GM21367 (cell line): ENCODE measurements around the gene CFAP57.

Source experiments
- ATAC-seq: cut with Tn5 transposase; IDR thresholded peaks from one replicate; pipeline ENCODE4 v1.9.1; 2021; ENCODE audit not compliant: unreplicated experiment

CFAP57 gene

GRCh38 chr1:43293896-43294760, 122.0 kb downstream of the CFAP57 start:
- ATAC-seq: no peak

GRCh38 chr1:43294761-43295160, 122.6 kb downstream of the CFAP57 start:
- ATAC-seq: no peak

GRCh38 chr1:43296207-43296606, 124.1 kb downstream of the CFAP57 start:
- ATAC-seq: no peak

GRCh38 chr1:43298055-43298454, 125.9 kb downstream of the CFAP57 start:
- no peak for ATAC-seq

- ATAC-seq: no peak
Measured at GRCh38 chr1:43299101-43299500, 127.0 kb downstream of the CFAP57 start.

GRCh38 chr1:43300378-43301094, 128.4 kb downstream of the CFAP57 start, which contains the start of gene TIE1:
TSS of gene TIE1 (plus strand) at chr1:43300982. CDS start at chr1:43301072, 90 bp downstream.
- ATAC-seq: no peak

- ATAC-seq: no peak
Measured at GRCh38 chr1:43302201-43302600, 130.1 kb downstream of the CFAP57 start.

GRCh38 chr1:43302721-43303470, 130.8 kb downstream of the CFAP57 start:
- no peak for ATAC-seq

- ATAC-seq: no peak
Measured at GRCh38 chr1:43303471-43304313, 131.6 kb downstream of the CFAP57 start.
